ENCODE data around the gene PCGF3.

Gene PCGF3

GRCh38 chr4:795726-796119 lies 90.1 kb downstream of the PCGF3 start:
- H3K9me3 ChIP-seq (ENCODE audit: control insufficient read depth, low read length), result no peaks in the 10 kb centered on the region
- H2AFZ ChIP-seq, result no peak overlapping the region
- H3K9ac ChIP-seq, result no peak overlapping the region
- H3K27ac ChIP-seq, result no peak overlapping the region
- H3K27me3 ChIP-seq (ENCODE audit: control insufficient read depth, insufficient read depth, low read length), result peaks cover 2% of the 10 kb centered on the region
- TF ChIP-seq CTCF (IDR thresholded peaks at IDR 0.05), result no peak
- no peak overlapping the region for H3K4me2 ChIP-seq (ENCODE audit: low read length)
- no peaks in the 10 kb centered on the region for H3K4me1 ChIP-seq
- no peak overlapping the region for H3K4me3 ChIP-seq (ENCODE audit: low read depth, low read length)
- no peaks in the 10 kb centered on the region for H3K79me2 ChIP-seq
- H3K36me3 ChIP-seq (ENCODE audit: control insufficient read depth, insufficient read depth, low read length), result no peaks in the 10 kb centered on the region

- TF ChIP-seq CTCF (IDR thresholded peaks at IDR 0.05), result no peak
- Histone ChIP-seq H3K4me1 (no peaks in the 10 kb centered on the region), H3K27me3 (ENCODE audit: control insufficient read depth, insufficient read depth, low read length) (peaks cover 2% of the 10 kb centered on the region), H3K4me2 (ENCODE audit: low read length) (no peak overlapping the region), H3K79me2 (no peaks in the 10 kb centered on the region), H3K4me3 (ENCODE audit: low read depth, low read length) (no peak overlapping the region), H3K9me3 (ENCODE audit: control insufficient read depth, low read length) (no peaks in the 10 kb centered on the region), H3K9ac (no peak overlapping the region), H3K36me3 (ENCODE audit: control insufficient read depth, insufficient read depth, low read length) (no peaks in the 10 kb centered on the region), H3K27ac (no peak overlapping the region), H2AFZ (no peak overlapping the region)
Measured at GRCh38 chr4:796206-796605, 90.6 kb downstream of the PCGF3 start.

GRCh38 chr4:797066-797465 lies 91.4 kb downstream of the PCGF3 start:
- TF ChIP-seq CTCF (IDR thresholded peaks at IDR 0.05), result no peak
- Histone ChIP-seq H3K4me3 (ENCODE audit: low read depth, low read length) (no peak overlapping the region), H3K4me2 (ENCODE audit: low read length) (no peak overlapping the region), H3K36me3 (ENCODE audit: control insufficient read depth, insufficient read depth, low read length) (no peaks in the 10 kb centered on the region), H3K27ac (no peak overlapping the region), H2AFZ (no peak overlapping the region), H3K9ac (no peak overlapping the region), H3K9me3 (ENCODE audit: control insufficient read depth, low read length) (no peaks in the 10 kb centered on the region), H3K4me1 (no peaks in the 10 kb centered on the region), H3K79me2 (no peaks in the 10 kb centered on the region), H3K27me3 (ENCODE audit: control insufficient read depth, insufficient read depth, low read length) (peaks cover 2% of the 10 kb centered on the region)

- Histone ChIP-seq H3K27ac (no peak overlapping the region), H3K27me3 (ENCODE audit: control insufficient read depth, insufficient read depth, low read length) (no peaks in the 10 kb centered on the region), H3K4me1 (no peaks in the 10 kb centered on the region), H3K4me2 (ENCODE audit: low read length) (no peak overlapping the region), H3K36me3 (ENCODE audit: control insufficient read depth, insufficient read depth, low read length) (no peaks in the 10 kb centered on the region), H3K9ac (no peak overlapping the region), H3K4me3 (ENCODE audit: low read depth, low read length) (no peak overlapping the region), H3K79me2 (no peaks in the 10 kb centered on the region), H2AFZ (no peak overlapping the region), H3K9me3 (ENCODE audit: control insufficient read depth, low read length) (no peaks in the 10 kb centered on the region)
- no peak for TF ChIP-seq CTCF (IDR thresholded peaks at IDR 0.05)
Measured at GRCh38 chr4:801436-802124, 95.9 kb downstream of the PCGF3 start.

GRCh38 chr4:803884-804283 lies 98.3 kb downstream of the PCGF3 start:
- H3K27me3 ChIP-seq (ENCODE audit: control insufficient read depth, insufficient read depth, low read length), result no peaks in the 10 kb centered on the region
- no peak for TF ChIP-seq CTCF (IDR thresholded peaks at IDR 0.05)
- H3K27ac ChIP-seq, result no peak overlapping the region

More at GRCh38 chr4:803884-804283, 98.3 kb downstream of the PCGF3 start:
- H3K4me1 ChIP-seq, result no peaks in the 10 kb centered on the region
- H3K79me2 ChIP-seq, result no peaks in the 10 kb centered on the region
- no peaks in the 10 kb centered on the region for H3K36me3 ChIP-seq (ENCODE audit: control insufficient read depth, insufficient read depth, low read length)
- H3K4me3 ChIP-seq (ENCODE audit: low read depth, low read length), result no peak overlapping the region
- no peak overlapping the region for H3K9ac ChIP-seq
- no peaks in the 10 kb centered on the region for H3K9me3 ChIP-seq (ENCODE audit: control insufficient read depth, low read length)
- H2AFZ ChIP-seq, result no peak overlapping the region
- no peak overlapping the region for H3K4me2 ChIP-seq (ENCODE audit: low read length)
